Spinal cord (tissue), 10 donors: ENCODE measurements around the gene PREP. TPM values are rescaled to one million over a fixed set of nuclear protein-coding genes. Genes with fewer than 3 reads are reported as not detected.
A peak's percentile ranks its signal among the peaks of the same experiment; 100 is the strongest.
"Not testable (repeated sequence)": the region's sequence is repeated elsewhere in the genome, so short reads cannot be mapped to it uniquely, and the experiment has no call there.

ENCODE experiments used
- DNase-seq, 6 donors: peaks; one replicate each; pipeline versions ENCODE4 v3.0.0 to v3.0.0-alpha.2; 2013 to 2015; ENCODE audit warnings: low spot score in 6 of 6, low read depth in 4 of 6
- H3K27ac ChIP-seq: one replicate; pipeline ENCODE4 v1.5.1; 2013; ENCODE audit warnings: low read depth, low read length, control low read depth
- H3K27me3 ChIP-seq: one replicate; pipeline ENCODE4 v1.6.1; 2013; ENCODE audit warnings: low read length; ENCODE audit not compliant: control insufficient read depth, insufficient read depth
- H3K36me3 ChIP-seq: one replicate; pipeline ENCODE4 v1.6.1; 2013; ENCODE audit warnings: low read length; ENCODE audit not compliant: control insufficient read depth, insufficient read depth
- H3K4me1 ChIP-seq: one replicate; pipeline ENCODE4 v1.6.1; 2013; ENCODE audit warnings: low read length; ENCODE audit not compliant: control insufficient read depth, insufficient read depth
- H3K4me3 ChIP-seq: one replicate; pipeline ENCODE4 v1.5.1; 2013; ENCODE audit warnings: low read depth, low read length, control low read depth
- H3K9me3 ChIP-seq: one replicate; pipeline ENCODE4 v1.6.1; 2013; ENCODE audit warnings: low read length; ENCODE audit not compliant: control insufficient read depth, insufficient read depth
- WGBS: methylation state at CpG from one replicate; pipeline ENCODE4 v1.1.5; 2013; ENCODE audit warnings: missing lambda C conversion rate; ENCODE audit not compliant: insufficient coverage; 5-methylcytosine and 5-hydroxymethylcytosine counted together
- polyA plus RNA-seq, 2 donors: library from polyadenylated mRNA; unstranded; fragments of 120-200 nt; gene quantifications; one replicate each; pipeline ENCODE4 v1.2.1, GENCODE V29; 2013; ENCODE audit not compliant: insufficient read length in 2 of 2
- total RNA-seq, 2 donors: library from RNA; depleted of rRNA in 1 of 2; stranded (reverse); fragments of 120-200 nt in 1 of 2; fragments of >200 nt in 1 of 2; gene quantifications; one replicate each; pipeline versions ENCODE4 v1.2.3 to v1.2.4, GENCODE V29; 2013 to 2014
- donor health status: healthy.

Gene PREP
- total and polyA plus RNA-seq, 4 donors, result 21.5 to 40.4 (median 35.3) TPM

GRCh38 chr6:105359419-105360370 lies 43.2 kb downstream of the PREP start:
- WGBS, result 100% methylated on average over 4 of the region's 10 CpGs
- no peak for DNase-seq
- no peaks in the 10 kb centered on the region for H3K27me3 ChIP-seq
- no peaks in the 10 kb centered on the region for H3K9me3 ChIP-seq
- H3K4me3 ChIP-seq, result no peak overlapping the region
- no peak overlapping the region for H3K27ac ChIP-seq
- no peaks in the 10 kb centered on the region for H3K36me3 ChIP-seq
- H3K4me1 ChIP-seq, result peaks cover 5% of the 10 kb centered on the region

- Histone ChIP-seq H3K4me3 (no peak overlapping the region), H3K27me3 (no peaks in the 10 kb centered on the region), H3K4me1 (no peaks in the 10 kb centered on the region), H3K27ac (no peak overlapping the region), H3K36me3 (no peaks in the 10 kb centered on the region), H3K9me3 (no peaks in the 10 kb centered on the region)
- WGBS, result 50% methylated on average over 1 of the region's 1 CpG
- peak in 1 of 6 donors; percentile 91 for DNase-seq
Observed at GRCh38 chr6:105357165-105357564, 45.7 kb downstream of the PREP start.

DNA sequence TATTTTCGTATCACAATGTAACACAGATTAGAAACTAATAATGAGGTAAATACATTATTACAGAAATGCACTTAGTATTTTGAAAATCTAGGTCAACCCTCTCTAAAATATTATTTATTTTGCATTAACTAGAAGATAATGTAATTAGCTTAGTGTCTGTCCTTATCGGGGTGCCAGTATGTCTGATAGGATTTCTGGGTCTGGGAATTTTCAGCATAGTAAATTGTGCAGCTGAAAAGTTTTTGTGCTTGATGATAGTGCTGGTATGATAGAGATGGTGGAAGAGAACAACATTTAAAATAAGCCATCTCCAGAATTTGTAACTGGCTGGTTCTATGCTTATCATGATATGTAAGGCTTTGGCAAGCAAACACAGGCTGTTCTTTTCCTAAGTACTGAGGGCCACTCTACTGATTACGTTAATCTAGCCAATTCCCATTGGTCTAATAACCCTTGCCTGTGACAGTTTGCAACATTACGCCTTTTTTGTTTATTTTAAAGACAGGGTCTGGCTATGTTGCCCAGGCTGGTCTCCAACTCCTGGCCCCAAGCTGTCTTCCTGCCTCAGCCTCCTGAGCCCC lies 50.8 kb downstream of the PREP start:
- H3K9me3 ChIP-seq, result no peaks in the 10 kb centered on the region
- no peaks in the 10 kb centered on the region for H3K4me1 ChIP-seq
- no peak overlapping the region for H3K4me3 ChIP-seq
- no peak for DNase-seq
- peaks cover 3% of the 10 kb centered on the region for H3K36me3 ChIP-seq
- H3K27ac ChIP-seq, result no peak overlapping the region
- H3K27me3 ChIP-seq, result no peaks in the 10 kb centered on the region
- WGBS, result 83% methylated on average over 2 of the region's 4 CpGs

GRCh38 chr6:105348897-105349296 lies 54.0 kb downstream of the PREP start:
- no peak for DNase-seq
- Histone ChIP-seq H3K27me3 (no peaks in the 10 kb centered on the region), H3K9me3 (no peaks in the 10 kb centered on the region), H3K27ac (no peak overlapping the region), H3K36me3 (peaks cover 3% of the 10 kb centered on the region), H3K4me3 (no peak overlapping the region), H3K4me1 (peaks cover 4% of the 10 kb centered on the region)
- WGBS, result no CpG with 5 or more reads among the region's 1 CpG

- no peak overlapping the region for H3K4me3 ChIP-seq
- H3K27ac ChIP-seq, result no peak overlapping the region
- no peaks in the 10 kb centered on the region for H3K9me3 ChIP-seq
- peaks cover 3% of the 10 kb centered on the region for H3K36me3 ChIP-seq
- H3K4me1 ChIP-seq, result peaks cover 4% of the 10 kb centered on the region
- DNase-seq, result no peak
- H3K27me3 ChIP-seq, result no peaks in the 10 kb centered on the region
- WGBS, result 64% methylated on average over 1 of the region's 3 CpGs
Observed at GRCh38 chr6:105346052-105346451, 56.8 kb downstream of the PREP start.

- Histone ChIP-seq H3K27me3 (no peaks in the 10 kb centered on the region), H3K9me3 (no peaks in the 10 kb centered on the region), H3K27ac (no peak overlapping the region), H3K4me1 (peaks cover 4% of the 10 kb centered on the region), H3K36me3 (no peaks in the 10 kb centered on the region), H3K4me3 (no peak overlapping the region)
- DNase-seq, result no peak
- WGBS, result 50% methylated on average over 2 of the region's 4 CpGs
Observed at GRCh38 chr6:105345506-105345905, 57.4 kb downstream of the PREP start.

DNA sequence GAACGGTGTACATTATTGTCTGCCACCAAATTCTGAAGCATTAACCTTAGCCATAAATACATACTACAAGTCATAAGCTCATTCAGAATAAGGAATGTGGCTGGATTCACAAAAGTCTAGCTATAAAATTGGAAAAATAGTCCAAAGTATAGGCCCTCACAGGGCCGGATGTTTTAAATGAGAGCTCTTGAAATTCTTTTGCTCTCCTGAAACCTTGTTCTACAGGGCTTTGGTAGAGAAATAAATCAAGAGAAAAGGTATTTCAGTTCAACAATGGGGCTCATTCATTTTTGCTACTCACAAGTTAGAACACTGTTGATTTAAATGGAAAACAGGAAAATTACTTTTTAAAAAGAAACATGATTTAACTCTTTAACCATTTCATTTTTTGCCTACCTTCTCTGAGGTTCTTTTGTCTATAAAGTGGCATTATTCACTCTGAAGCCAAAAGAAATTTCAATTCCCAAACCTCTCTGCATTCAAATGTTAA lies 58.0 kb downstream of the PREP start:
- DNase-seq, result no peak
- Histone ChIP-seq H3K27ac (no peak overlapping the region), H3K4me3 (no peak overlapping the region), H3K4me1 (peaks cover 4% of the 10 kb centered on the region), H3K9me3 (no peaks in the 10 kb centered on the region), H3K36me3 (no peaks in the 10 kb centered on the region), H3K27me3 (no peaks in the 10 kb centered on the region)
- whole genome bisulfite sequencing, result no CpG with 5 or more reads among the region's 2 CpGs

DNA sequence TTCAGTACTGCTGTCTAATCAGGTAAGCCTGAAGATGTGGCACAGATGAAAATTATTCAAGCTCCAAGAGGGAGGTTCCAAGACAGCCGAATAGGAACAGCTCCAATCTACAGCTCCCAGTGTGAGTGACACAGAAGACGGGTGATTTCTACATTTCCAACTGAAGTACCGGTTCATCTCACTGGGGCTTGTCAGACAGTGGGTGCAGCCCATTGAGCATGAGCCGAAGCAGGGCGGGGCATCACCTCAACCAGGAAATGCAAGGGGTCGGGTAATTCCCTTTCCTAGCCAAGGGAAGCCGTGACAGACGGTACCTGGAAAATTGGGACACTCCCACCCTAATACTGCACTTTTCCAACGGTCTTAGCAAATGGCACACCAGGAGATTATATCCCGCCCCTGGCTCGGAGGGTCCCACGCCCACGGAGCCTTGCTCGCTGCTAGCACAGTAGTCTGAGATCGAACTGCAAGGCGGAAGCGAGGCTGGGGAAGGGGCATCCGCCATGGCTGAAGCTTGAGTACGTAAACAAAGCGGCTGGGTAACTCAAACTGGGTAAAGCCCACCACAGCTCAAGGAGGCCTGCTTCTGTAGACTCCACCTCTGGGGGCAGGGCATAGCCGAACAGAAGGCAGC lies 64.4 kb downstream of the PREP start:
- H3K27me3 ChIP-seq, H3K27ac ChIP-seq, DNase-seq, H3K4me1 ChIP-seq, H3K36me3 ChIP-seq, H3K4me3 ChIP-seq, H3K9me3 ChIP-seq: not testable (repeated sequence)
- 97% methylated on average over 20 of the region's 21 CpGs for WGBS

- H3K27ac ChIP-seq, result no peak overlapping the region
- H3K4me3 ChIP-seq, result no peak overlapping the region
- no CpG with 5 or more reads among the region's 2 CpGs for WGBS
- H3K4me1 ChIP-seq, result no peaks in the 10 kb centered on the region
- DNase-seq, result peak in 1 of 6 donors; percentile 50
- H3K36me3 ChIP-seq, result peaks cover 4% of the 10 kb centered on the region
- no peaks in the 10 kb centered on the region for H3K9me3 ChIP-seq
- H3K27me3 ChIP-seq, result no peaks in the 10 kb centered on the region
Observed at GRCh38 chr6:105336986-105337385, 65.9 kb downstream of the PREP start.
